CD4-positive, alpha-beta T cell treated with Interleukin-17A for 1 hour (primary cell): Measurements from ENCODE around the gene TNS2.
"Not testable (repeated sequence)": the region's sequence is repeated elsewhere in the genome, so short reads cannot be mapped to it uniquely, and the experiment has no call there.

ENCODE experiments used
- DNase-seq: peaks from one replicate; pipeline ENCODE4 v3.0.0-alpha.2; 2020

TNS2 gene

GRCh38 chr12:53096089-53096741, 46.4 kb downstream of the TNS2 start:
- no peak for DNase-seq

GRCh38 chr12:53096759-53097158, 46.9 kb downstream of the TNS2 start:
- DNase-seq = no peak

GRCh38 chr12:53097207-53097563, 47.3 kb downstream of the TNS2 start:
- no peak for DNase-seq

GRCh38 chr12:53097564-53098353, 47.9 kb downstream of the TNS2 start, which contains the start of gene IGFBP6:
IGFBP6 (plus strand) TSS chr12:53097667; CDS start chr12:53097718, 51 bp downstream.
- DNase-seq = peak; percentile 59

- no peak for DNase-seq
Measured at GRCh38 chr12:53098354-53098981, 48.6 kb downstream of the TNS2 start.

- DNase-seq = peak; percentile 90
Measured at GRCh38 chr12:53099071-53099882, 49.4 kb downstream of the TNS2 start.

- no peak for DNase-seq
Measured at GRCh38 chr12:53100466-53101151, 50.7 kb downstream of the TNS2 start.

GRCh38 chr12:53101266-53101665, 51.4 kb downstream of the TNS2 start:
- no peak for DNase-seq

- no peak for DNase-seq
Measured at GRCh38 chr12:53101931-53102781, 52.3 kb downstream of the TNS2 start.

- DNase-seq = peak; percentile 61
Measured at GRCh38 chr12:53102883-53103807, 53.3 kb downstream of the TNS2 start, which contains the start of gene SOAT2. SOAT2 (plus strand) TSS chr12:53103486; CDS start chr12:53103578, 92 bp downstream.

- peak; percentile 32 for DNase-seq
Measured at GRCh38 chr12:53103860-53104305, 54.0 kb downstream of the TNS2 start.

- no peak for DNase-seq
Measured at GRCh38 chr12:53105256-53105655, 55.4 kb downstream of the TNS2 start.

GRCh38 chr12:53105712-53106439, 56.0 kb downstream of the TNS2 start:
- no peak for DNase-seq

GRCh38 chr12:53107122-53107521, 57.3 kb downstream of the TNS2 start:
- no peak for DNase-seq

- not testable (repeated sequence) for DNase-seq
Measured at GRCh38 chr12:53112431-53112830, 62.6 kb downstream of the TNS2 start.

GRCh38 chr12:53113136-53113705, 63.4 kb downstream of the TNS2 start:
- no peak for DNase-seq

- no peak for DNase-seq
Measured at GRCh38 chr12:53113951-53114350, 64.1 kb downstream of the TNS2 start.
